Heart left ventricle (tissue), 13 donors: ENCODE measurements around the gene ZMYND15.

Source experiments
- POLR2A ChIP-seq, 2 donors: fragments of 450-650 bp; IDR thresholded peaks; one replicate each; pipeline ENCODE4 v1.6.1; 2017; ENCODE audit warnings: antibody characterized with exemption in 2 of 2, mild to moderate bottlenecking in 2 of 2, moderate library complexity in 2 of 2
- TF ChIP-seq, protein P1 (sequence below), 12 donors: fragments of 200-600 bp; sonication (generic) in 4 of 12; IDR thresholded peaks; one replicate each; pipeline versions ENCODE4 v1.5.0 to v1.8.0; 2018 to 2022; ENCODE audit warnings: antibody characterized with exemption in 12 of 12, mild to moderate bottlenecking in 5 of 12
- donor health status: ischemic (EF 13 %, LVEDD 7.1; RV severe dilation, severe dysfunction).
- donor health status: DM: no; HTN: yes; CAD: no.
- donor health status: DM: no; HTN: no; CAD: no.
- donor health status: ischemic (EF 25% LVEDD 6.9; RV normal size, moderate dysfunction).
- donor health status: ischemic (EF 25% LVEDD 5.7; RV mildly dilated, moderate dysfunction).
- donor health status: ischemic (EF 35%, LVEDD 5.7; RV mildly dilated, moderate dysfunction).
- donor health status: nonischemic (EF 11% LVEDD 7.7; RV severe dilation, severe dysfunction).
- donor health status: DM: yes; HTN: yes; CAD: no.
- donor health status: PGD.
- donor health status: ischemic (EF 29% LVEDD 5.4; RV normal size, mild dysfunction).
- donor health status: nonischemic (EF 23%, LVEDD 6.1; RV moderate dilation, normal function).

DNA sequence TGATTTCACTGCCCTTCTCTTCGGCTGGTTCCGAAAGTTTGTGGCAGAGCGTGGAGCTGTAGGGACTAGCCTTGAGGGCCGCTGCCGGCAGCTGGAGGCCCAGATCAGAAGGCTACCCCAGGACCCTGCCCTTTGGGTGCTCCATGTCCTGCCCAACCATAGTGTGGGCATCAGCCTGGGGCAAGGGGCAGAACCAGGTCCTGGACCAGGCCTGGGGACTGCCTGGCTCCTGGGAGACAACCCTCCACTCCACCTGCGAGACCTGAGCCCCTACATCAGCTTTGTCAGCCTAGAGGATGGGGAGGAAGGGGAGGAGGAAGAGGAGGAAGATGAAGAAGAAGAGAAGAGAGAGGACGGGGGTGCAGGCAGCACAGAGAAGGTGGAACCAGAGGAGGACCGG, 951 bp downstream of the ZMYND15 start:
- TF ChIP-seq POLR2A (IDR thresholded peaks at IDR 0.05), result no peak
- TF ChIP-seq, protein P1, sequence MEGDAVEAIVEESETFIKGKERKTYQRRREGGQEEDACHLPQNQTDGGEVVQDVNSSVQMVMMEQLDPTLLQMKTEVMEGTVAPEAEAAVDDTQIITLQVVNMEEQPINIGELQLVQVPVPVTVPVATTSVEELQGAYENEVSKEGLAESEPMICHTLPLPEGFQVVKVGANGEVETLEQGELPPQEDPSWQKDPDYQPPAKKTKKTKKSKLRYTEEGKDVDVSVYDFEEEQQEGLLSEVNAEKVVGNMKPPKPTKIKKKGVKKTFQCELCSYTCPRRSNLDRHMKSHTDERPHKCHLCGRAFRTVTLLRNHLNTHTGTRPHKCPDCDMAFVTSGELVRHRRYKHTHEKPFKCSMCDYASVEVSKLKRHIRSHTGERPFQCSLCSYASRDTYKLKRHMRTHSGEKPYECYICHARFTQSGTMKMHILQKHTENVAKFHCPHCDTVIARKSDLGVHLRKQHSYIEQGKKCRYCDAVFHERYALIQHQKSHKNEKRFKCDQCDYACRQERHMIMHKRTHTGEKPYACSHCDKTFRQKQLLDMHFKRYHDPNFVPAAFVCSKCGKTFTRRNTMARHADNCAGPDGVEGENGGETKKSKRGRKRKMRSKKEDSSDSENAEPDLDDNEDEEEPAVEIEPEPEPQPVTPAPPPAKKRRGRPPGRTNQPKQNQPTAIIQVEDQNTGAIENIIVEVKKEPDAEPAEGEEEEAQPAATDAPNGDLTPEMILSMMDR (IDR thresholded peaks at IDR 0.05), result no peak
